Large intestine (tissue), 3 donors: Measurements from ENCODE around the gene CTDP1. TPM values are rescaled to one million over a fixed set of nuclear protein-coding genes. Genes with fewer than 3 reads are reported as not detected.

Experiments
- DNase-seq, 2 donors: peaks; one replicate each; pipeline versions ENCODE4 v3.0.0 to v3.0.0-alpha.2; 2013
- H3K27ac ChIP-seq: one replicate; pipeline ENCODE4 v1.5.1; 2013; ENCODE audit warnings: low read length
- H3K27me3 ChIP-seq: 2 replicates; pipeline ENCODE4 v1.6.1; 2013; ENCODE audit warnings: low read length; ENCODE audit not compliant: control insufficient read depth, insufficient read depth
- H3K36me3 ChIP-seq: 2 replicates; pipeline ENCODE4 v1.6.1; 2013; ENCODE audit warnings: low read length; ENCODE audit not compliant: control insufficient read depth, insufficient read depth
- H3K4me1 ChIP-seq: one replicate; pipeline ENCODE4 v1.6.1; 2013; ENCODE audit warnings: low read length; ENCODE audit not compliant: control insufficient read depth, insufficient read depth
- H3K4me3 ChIP-seq: one replicate; pipeline ENCODE4 v1.5.1; 2013; ENCODE audit warnings: low read length
- H3K9me3 ChIP-seq: one replicate; pipeline ENCODE4 v1.6.1; 2013; ENCODE audit warnings: mild to moderate bottlenecking, low read depth, low read length, moderate library complexity; ENCODE audit not compliant: control insufficient read depth
- WGBS: methylation state at CpG from one replicate; pipeline ENCODE4 v1.1.5; 2013; ENCODE audit warnings: low lambda C conversion rate; ENCODE audit not compliant: insufficient coverage; 5-methylcytosine and 5-hydroxymethylcytosine counted together
- polyA plus RNA-seq: library from polyadenylated mRNA; unstranded; fragments of 120-200 nt; gene quantifications from one replicate; pipeline ENCODE4 v1.2.1, GENCODE V29; 2013

Gene CTDP1
- polyA plus RNA-seq, 1 donor = 12.9 TPM

GRCh38 chr18:79740521-79741361, 61.1 kb downstream of the CTDP1 start:
- 100% methylated on average over 4 of the region's 26 CpGs for WGBS
- peaks cover 31% of the 10 kb centered on the region for H3K9me3 ChIP-seq
- peaks cover 50% of the 10 kb centered on the region for H3K36me3 ChIP-seq
- no peak overlapping the region for H3K27ac ChIP-seq
- H3K4me1 ChIP-seq = no peaks in the 10 kb centered on the region
- H3K4me3 ChIP-seq = no peak overlapping the region
- H3K27me3 ChIP-seq = no peaks in the 10 kb centered on the region
- DNase-seq = no peak

DNA sequence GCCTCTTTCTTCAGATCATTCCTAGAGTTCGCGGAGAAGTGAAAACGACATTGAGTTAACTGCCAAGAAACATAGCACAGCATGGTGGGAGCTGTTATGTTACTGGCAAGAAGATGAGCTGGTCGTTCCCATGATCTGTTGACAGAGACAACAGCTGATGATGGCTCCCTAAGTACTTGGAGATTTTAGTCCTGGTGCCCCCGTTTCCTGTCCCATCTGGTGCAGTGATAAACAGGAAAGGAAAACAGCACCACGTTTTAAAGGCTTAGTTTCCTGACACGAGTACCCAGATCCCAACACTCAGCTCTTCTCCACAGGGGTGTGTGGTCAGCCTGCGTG, 61.7 kb downstream of the CTDP1 start:
- H3K9me3 ChIP-seq = peaks cover 29% of the 10 kb centered on the region
- 80% methylated on average over 1 of the region's 8 CpGs for whole genome bisulfite sequencing
- no peak overlapping the region for H3K27ac ChIP-seq
- DNase-seq = no peak
- H3K4me1 ChIP-seq = no peaks in the 10 kb centered on the region
- no peak overlapping the region for H3K4me3 ChIP-seq
- no peaks in the 10 kb centered on the region for H3K27me3 ChIP-seq
- peaks cover 45% of the 10 kb centered on the region for H3K36me3 ChIP-seq

- no CpG with 5 or more reads among the region's 4 CpGs for whole genome bisulfite sequencing
- peaks cover 45% of the 10 kb centered on the region for H3K36me3 ChIP-seq
- H3K27ac ChIP-seq = no peak overlapping the region
- no peaks in the 10 kb centered on the region for H3K4me1 ChIP-seq
- DNase-seq = no peak
- H3K27me3 ChIP-seq = no peaks in the 10 kb centered on the region
- H3K9me3 ChIP-seq = peaks cover 26% of the 10 kb centered on the region
- no peak overlapping the region for H3K4me3 ChIP-seq
Observed at GRCh38 chr18:79742076-79742475, 62.5 kb downstream of the CTDP1 start.

GRCh38 chr18:79744625-79745024, 65.0 kb downstream of the CTDP1 start:
- 100% methylated on average over 1 of the region's 14 CpGs for WGBS
- H3K36me3 ChIP-seq = peaks cover 33% of the 10 kb centered on the region

DNA sequence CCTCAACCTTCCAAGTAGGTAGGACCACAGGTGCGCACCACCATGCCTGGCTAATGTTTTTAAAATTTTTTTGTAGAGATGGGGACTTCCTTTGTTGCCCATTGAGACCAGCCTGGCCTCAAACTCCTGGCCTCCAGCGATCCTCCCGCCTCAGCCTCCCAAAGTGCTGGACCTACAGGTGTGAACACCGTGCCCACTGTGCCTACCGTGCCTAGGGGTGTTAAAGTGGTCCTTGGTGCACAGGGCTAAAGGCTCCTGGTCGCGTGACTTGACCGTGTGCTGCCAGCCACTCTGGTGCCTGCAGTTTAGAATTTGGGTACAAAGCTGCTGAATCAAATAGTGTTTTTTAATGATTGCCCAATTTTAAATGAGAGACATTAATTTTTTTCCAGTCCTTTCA, 67.1 kb downstream of the CTDP1 start:
- Histone ChIP-seq H3K27me3 (no peaks in the 10 kb centered on the region), H3K9me3 (peaks cover 28% of the 10 kb centered on the region), H3K4me1 (no peaks in the 10 kb centered on the region), H3K36me3 (peaks cover 23% of the 10 kb centered on the region), H3K27ac (no peak overlapping the region), H3K4me3 (no peak overlapping the region)
- DNase-seq = no peak
- no CpG with 5 or more reads among the region's 8 CpGs for WGBS

More at GRCh38 chr18:79744625-79745024, 65.0 kb downstream of the CTDP1 start:
- Histone ChIP-seq H3K9me3 (peaks cover 31% of the 10 kb centered on the region), H3K4me3 (no peak overlapping the region), H3K27ac (no peak overlapping the region), H3K4me1 (no peaks in the 10 kb centered on the region), H3K27me3 (no peaks in the 10 kb centered on the region)
- DNase-seq = no peak

DNA sequence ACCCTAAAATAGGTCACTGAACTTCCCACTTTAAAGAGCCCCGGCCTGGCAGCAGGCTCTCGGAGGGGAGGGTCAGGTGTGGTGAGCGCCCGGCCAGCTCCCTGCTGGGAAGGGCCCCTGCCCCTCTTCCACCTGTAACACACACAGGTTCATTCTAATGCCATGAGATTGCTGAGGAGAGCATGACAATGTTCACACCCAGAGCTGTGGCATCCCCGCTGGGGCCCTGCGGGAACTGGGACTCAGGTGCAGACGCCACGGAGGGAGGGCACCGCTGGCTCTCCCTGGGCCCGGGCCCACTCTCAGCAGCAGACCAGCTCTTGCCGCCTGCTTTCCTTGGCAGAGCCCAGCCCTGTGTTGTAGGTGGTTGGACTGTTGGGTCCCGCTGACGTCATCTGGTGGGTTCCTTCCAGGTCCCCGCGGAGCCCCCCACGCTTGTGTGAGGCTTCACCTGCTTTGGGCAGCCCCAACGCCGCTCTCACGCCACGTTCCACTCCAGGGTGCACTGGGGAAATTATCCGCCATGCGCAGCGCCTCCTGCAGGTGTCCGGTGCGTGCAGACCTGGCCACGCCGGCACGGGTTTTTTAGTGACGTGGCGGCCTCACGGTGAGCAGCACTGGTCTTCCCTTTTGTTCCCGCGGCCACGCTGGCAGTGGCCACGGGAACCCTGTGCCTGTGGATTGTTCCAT, 67.7 kb downstream of the CTDP1 start:
- Histone ChIP-seq H3K27me3 (no peaks in the 10 kb centered on the region), H3K4me1 (no peaks in the 10 kb centered on the region), H3K9me3 (peaks cover 23% of the 10 kb centered on the region), H3K27ac (no peak overlapping the region), H3K36me3 (peaks cover 20% of the 10 kb centered on the region), H3K4me3 (no peak overlapping the region)
- no peak for DNase-seq
- WGBS = no CpG with 5 or more reads among the region's 35 CpGs

GRCh38 chr18:79748321-79749180, 68.9 kb downstream of the CTDP1 start:
- no CpG with 5 or more reads among the region's 36 CpGs for WGBS
- H3K4me3 ChIP-seq = no peak overlapping the region
- no peak overlapping the region for H3K27ac ChIP-seq
- no peaks in the 10 kb centered on the region for H3K4me1 ChIP-seq
- peaks cover 20% of the 10 kb centered on the region for H3K36me3 ChIP-seq
- peaks cover 23% of the 10 kb centered on the region for H3K9me3 ChIP-seq
- DNase-seq = no peak
- no peaks in the 10 kb centered on the region for H3K27me3 ChIP-seq

- Histone ChIP-seq H3K36me3 (peaks cover 26% of the 10 kb centered on the region), H3K4me1 (no peaks in the 10 kb centered on the region), H3K9me3 (peaks cover 23% of the 10 kb centered on the region), H3K4me3 (no peak overlapping the region), H3K27ac (no peak overlapping the region), H3K27me3 (no peaks in the 10 kb centered on the region)
- peak in 1 of 2 donors; percentile 9 for DNase-seq
- 58% methylated on average over 5 of the region's 49 CpGs for WGBS
Observed at GRCh38 chr18:79749251-79750191, 69.9 kb downstream of the CTDP1 start.

DNA sequence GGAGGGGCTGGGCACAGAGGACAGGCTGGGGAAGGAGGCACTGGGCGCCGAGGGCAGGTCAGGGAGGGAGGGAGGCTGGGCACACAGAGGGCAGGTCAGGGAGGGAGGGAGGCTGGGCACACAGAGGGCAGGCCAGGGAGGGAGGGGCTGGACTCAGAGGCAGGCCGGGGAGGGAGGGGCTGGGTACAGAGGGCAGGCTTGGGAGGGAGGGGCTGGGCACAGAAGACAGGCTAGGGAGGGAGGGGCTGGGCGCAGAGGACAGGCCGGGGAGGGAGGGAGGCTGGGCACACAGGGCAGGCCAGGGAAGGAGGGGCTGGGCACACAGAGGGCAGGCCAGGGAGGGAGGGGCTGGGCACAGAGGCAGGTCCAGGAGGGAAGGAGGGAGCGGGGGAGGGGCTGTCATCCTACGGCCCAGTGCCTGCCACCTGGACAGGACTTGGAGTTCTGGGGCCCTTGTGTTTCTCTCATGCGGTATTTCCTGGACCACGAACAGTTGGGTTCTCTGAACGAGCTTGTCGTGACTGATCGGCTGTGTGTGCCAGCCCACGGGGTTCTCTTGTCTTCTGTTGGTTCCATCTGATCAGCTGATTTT, 71.5 kb downstream of the CTDP1 start:
- no peak for DNase-seq
- WGBS = 94% methylated on average over 2 of the region's 13 CpGs
- H3K27ac ChIP-seq = no peak overlapping the region
- H3K27me3 ChIP-seq = no peaks in the 10 kb centered on the region
- peaks cover 25% of the 10 kb centered on the region for H3K36me3 ChIP-seq
- peaks cover 20% of the 10 kb centered on the region for H3K9me3 ChIP-seq
- H3K4me1 ChIP-seq = no peaks in the 10 kb centered on the region
- H3K4me3 ChIP-seq = no peak overlapping the region
